ENCODE results near the gene LMCD1. TPM values are rescaled to one million over a fixed set of nuclear protein-coding genes. Genes with fewer than 3 reads are reported as not detected.

LMCD1 gene
- polyA plus RNA-seq, 3 donors: 0.09 to 0.51 TPM; not detected in 1

- H3K27me3 Mint-ChIP-seq (ENCODE audit: low read depth in 3 of 3): peaks cover 1 to 2% (median 2%) of the 10 kb centered on the region in 3 donors
- Histone ChIP-seq H3K27me3 (ENCODE audit: control insufficient read depth in 2 of 2, insufficient read depth in 2 of 2, low read length in 2 of 2) (no peaks in the 10 kb centered on the region), H3K79me2 (ENCODE audit: insufficient read depth, low read length) (no peaks in the 10 kb centered on the region), H3K9ac (ENCODE audit: insufficient read depth, low read length, poor library complexity, severe bottlenecking) (no peak overlapping the region), H3K9me3 (replicated peaks in 1 of 2; ENCODE audit: control insufficient read depth in 1 of 2, insufficient read depth in 1 of 2, low read length in 2 of 2) (no peaks in the 10 kb centered on the region), H3K36me3 (replicated peaks in 1 of 2; ENCODE audit: control insufficient read depth in 1 of 2, insufficient read depth in 2 of 2, low read length in 2 of 2) (no peaks in the 10 kb centered on the region), H4K20me1 (ENCODE audit: insufficient read depth, low read length) (no peaks in the 10 kb centered on the region), H2AFZ (ENCODE audit: insufficient read depth, low read depth, low read length, poor library complexity, severe bottlenecking) (no peak overlapping the region), H3K27ac (ENCODE audit: low read depth in 1 of 2, low read length in 2 of 2) (no peak overlapping the region), H3K4me3 (replicated peaks in 1 of 3; ENCODE audit: low read depth in 2 of 3, low read length in 3 of 3) (no peak overlapping the region), H3K4me2 (replicated peaks; ENCODE audit: extremely low read depth, low read length, poor library complexity, severe bottlenecking) (no peak overlapping the region), H3K4me1 (ENCODE audit: control insufficient read depth in 1 of 2, insufficient read depth in 2 of 2, low read length in 2 of 2) (no peaks in the 10 kb centered on the region)
- no peaks in the 10 kb centered on the region for H3K36me3 Mint-ChIP-seq
- H3K27ac Mint-ChIP-seq: no peak overlapping the region
- TF ChIP-seq CTCF (IDR thresholded peaks at IDR 0.05): no peak
- no peak for DNase-seq
- intact Hi-C loops (cut with micrococcal nuclease): no loop called here
- peaks cover 0 to 2% (median 0%) of the 10 kb centered on the region in 7 donors for H3K9me3 Mint-ChIP-seq
- WGBS (ENCODE audit: insufficient coverage): 97% methylated on average over 13 of the region's 17 CpGs
- no peak overlapping the region for H3K4me3 Mint-ChIP-seq
- no peaks in the 10 kb centered on the region for H3K4me1 Mint-ChIP-seq
Observed at GRCh38 chr3:8548502-8549275, 47.1 kb downstream of the LMCD1 start.

GRCh38 chr3:8549354-8549753 lies 47.7 kb downstream of the LMCD1 start:
- peaks cover 1 to 2% (median 2%) of the 10 kb centered on the region in 3 donors for H3K27me3 Mint-ChIP-seq (ENCODE audit: low read depth in 3 of 3)
- no peak for DNase-seq
- Histone ChIP-seq H3K4me3 (replicated peaks in 1 of 3; ENCODE audit: low read depth in 2 of 3, low read length in 3 of 3) (no peak overlapping the region), H3K79me2 (ENCODE audit: insufficient read depth, low read length) (no peaks in the 10 kb centered on the region), H2AFZ (ENCODE audit: insufficient read depth, low read depth, low read length, poor library complexity, severe bottlenecking) (no peak overlapping the region), H4K20me1 (ENCODE audit: insufficient read depth, low read length) (no peaks in the 10 kb centered on the region), H3K9me3 (replicated peaks in 1 of 2; ENCODE audit: control insufficient read depth in 1 of 2, insufficient read depth in 1 of 2, low read length in 2 of 2) (no peaks in the 10 kb centered on the region), H3K36me3 (replicated peaks in 1 of 2; ENCODE audit: control insufficient read depth in 1 of 2, insufficient read depth in 2 of 2, low read length in 2 of 2) (no peaks in the 10 kb centered on the region), H3K9ac (ENCODE audit: insufficient read depth, low read length, poor library complexity, severe bottlenecking) (no peak overlapping the region), H3K27me3 (ENCODE audit: control insufficient read depth in 2 of 2, insufficient read depth in 2 of 2, low read length in 2 of 2) (no peaks in the 10 kb centered on the region), H3K27ac (ENCODE audit: low read depth in 1 of 2, low read length in 2 of 2) (no peak overlapping the region), H3K4me2 (replicated peaks; ENCODE audit: extremely low read depth, low read length, poor library complexity, severe bottlenecking) (no peak overlapping the region), H3K4me1 (ENCODE audit: control insufficient read depth in 1 of 2, insufficient read depth in 2 of 2, low read length in 2 of 2) (no peaks in the 10 kb centered on the region)
- intact Hi-C loops (cut with micrococcal nuclease): no loop called here
- no peaks in the 10 kb centered on the region for H3K36me3 Mint-ChIP-seq
- no peaks in the 10 kb centered on the region for H3K4me1 Mint-ChIP-seq
- peaks cover 0 to 2% (median 0%) of the 10 kb centered on the region in 7 donors for H3K9me3 Mint-ChIP-seq
- no peak overlapping the region for H3K4me3 Mint-ChIP-seq
- no CpG with 5 or more reads among the region's 1 CpG for WGBS (ENCODE audit: insufficient coverage)
- no peak for TF ChIP-seq CTCF (IDR thresholded peaks at IDR 0.05)
- H3K27ac Mint-ChIP-seq: no peak overlapping the region

Measured in CD14-positive monocyte (primary cell).